Activated CD4-positive, alpha-beta T cell treated with anti-CD3 and anti-CD28 coated beads, Interleukin-2, amount 10 ng/mL, durations not matched to agents 24 days and 14 days (primary cell): Measurements from ENCODE around the gene APOL4. TPM values are rescaled to one million over a fixed set of nuclear protein-coding genes. Genes with fewer than 3 reads are reported as not detected.
A peak's percentile ranks its signal among the peaks of the same experiment; 100 is the strongest.

Source experiments
- DNase-seq: peaks from one replicate; pipeline ENCODE4 v3.0.0; 2022
- H3K27ac Mint-ChIP-seq: one replicate; pipeline ENCODE4 v1.8.0; 2022; ENCODE audit warnings: mild to moderate bottlenecking, mixed read lengths
- H3K27me3 Mint-ChIP-seq: one replicate; pipeline ENCODE4 v1.8.0; 2022; ENCODE audit warnings: mixed read lengths
- H3K36me3 Mint-ChIP-seq: one replicate; pipeline ENCODE4 v1.8.0; 2022; ENCODE audit warnings: low read depth, mild to moderate bottlenecking, mixed read lengths
- H3K4me1 Mint-ChIP-seq: one replicate; pipeline ENCODE4 v1.8.0; 2021; ENCODE audit warnings: mixed read lengths
- H3K4me3 Mint-ChIP-seq: one replicate; pipeline ENCODE4 v1.8.0; 2022; ENCODE audit warnings: mild to moderate bottlenecking, moderate library complexity, mixed read lengths
- H3K9me3 Mint-ChIP-seq: one replicate; pipeline ENCODE4 v1.8.0; 2021; ENCODE audit warnings: mixed read lengths
- intact Hi-C: fragments of 100-400 bp; cut with micrococcal nuclease; formaldehyde crosslinking; loops from one replicate; pipeline ENCODE4 v1.15.1; 2023
- total RNA-seq: library from RNA; stranded (reverse); gene quantifications from 2 replicates; pipeline ENCODE4 v1.2.3, GENCODE V29; 2022

The APOL4 gene
- total RNA-seq, 1 donor from 2014 or later = not detected

- peaks cover 75% of the 10 kb centered on the region for H3K36me3 Mint-ChIP-seq
Measured at GRCh38 chr22:36144886-36145541, 56.6 kb downstream of the APOL4 start.

GRCh38 chr22:36143956-36144355 lies 57.7 kb downstream of the APOL4 start:
- intact Hi-C loops = no loop called here
- no peak overlapping the region for H3K4me3 Mint-ChIP-seq
- H3K36me3 Mint-ChIP-seq = peaks cover 74% of the 10 kb centered on the region
- H3K27me3 Mint-ChIP-seq = no peaks in the 10 kb centered on the region
- no peaks in the 10 kb centered on the region for H3K9me3 Mint-ChIP-seq
- H3K27ac Mint-ChIP-seq = no peak overlapping the region
- DNase-seq = no peak
- H3K4me1 Mint-ChIP-seq = peaks cover 5% of the 10 kb centered on the region

More at GRCh38 chr22:36144886-36145541, 56.6 kb downstream of the APOL4 start:
- Mint-ChIP-seq H3K9me3 (no peaks in the 10 kb centered on the region), H3K27ac (peak overlapping the region; percentile 9), H3K4me1 (peaks cover 5% of the 10 kb centered on the region), H3K4me3 (no peak overlapping the region), H3K27me3 (no peaks in the 10 kb centered on the region)
- DNase-seq = peak; percentile 76
- intact Hi-C loops = loop anchor here (1.0 kb wide), 1 partner anchor 35 kb away; no protein-coding TSS in a partner anchor

GRCh38 chr22:36143066-36143815 lies 58.4 kb downstream of the APOL4 start:
- intact Hi-C loops = no loop called here
- Mint-ChIP-seq H3K9me3 (no peaks in the 10 kb centered on the region), H3K4me3 (no peak overlapping the region), H3K36me3 (peaks cover 68% of the 10 kb centered on the region), H3K27me3 (no peaks in the 10 kb centered on the region), H3K27ac (no peak overlapping the region), H3K4me1 (peaks cover 5% of the 10 kb centered on the region)
- no peak for DNase-seq

GRCh38 chr22:36141481-36141880 lies 60.1 kb downstream of the APOL4 start:
- Mint-ChIP-seq H3K36me3 (peaks cover 55% of the 10 kb centered on the region), H3K4me3 (no peak overlapping the region)

More at GRCh38 chr22:36141481-36141880, 60.1 kb downstream of the APOL4 start:
- no peak overlapping the region for H3K27ac Mint-ChIP-seq
- no peaks in the 10 kb centered on the region for H3K9me3 Mint-ChIP-seq
- H3K4me1 Mint-ChIP-seq = peaks cover 5% of the 10 kb centered on the region
- intact Hi-C loops = no loop called here
- H3K27me3 Mint-ChIP-seq = no peaks in the 10 kb centered on the region
- no peak for DNase-seq

Other genes starting within 250 kb of the APOL4 start
- gene RBFOX2, start 173.0 kb downstream of the APOL4 start, total RNA-seq = 3.6 and 3.9 TPM in 2 replicates
- gene APOL3, start 41.1 kb downstream of the APOL4 start, total RNA-seq = 42.2 and 44.8 TPM in 2 replicates
- 52.0 and 58.6 TPM in 2 replicates for gene APOL2, start 37.7 kb upstream of the APOL4 start, total RNA-seq
- gene APOL1, start 51.3 kb upstream of the APOL4 start, total RNA-seq = 36.2 and 37.3 TPM in 2 replicates
- 625 and 633 TPM in 2 replicates for gene MYH9, start 186.2 kb upstream of the APOL4 start, total RNA-seq